Astrocyte (in vitro differentiated cells and primary cell): ENCODE results near the gene SEC24D. TPM values are rescaled to one million over a fixed set of nuclear protein-coding genes. Genes with fewer than 3 reads are reported as not detected.

Experiments
- DNase-seq: peaks from one replicate; pipeline ENCODE4 v3.0.0-alpha.2; 2010; ENCODE audit warnings: low read depth
- FAIRE-seq: peaks from 2 replicates; lab custom pipeline; 2011; peaks lifted over from hg19 to GRCh38; lab: Jason Lieb, UNC
- H2AFZ ChIP-seq: 2 replicates; pipeline ENCODE4 v1.6.0; 2012; ENCODE audit warnings: low read depth, low read length, inconsistent platforms
- H3K27ac ChIP-seq: 2 replicates; pipeline ENCODE4 v1.5.1; 2011; ENCODE audit warnings: low read depth, low read length, inconsistent platforms
- H3K27me3 ChIP-seq: 2 replicates; pipeline ENCODE4 v1.6.0; 2011; ENCODE audit warnings: low read length, inconsistent platforms; ENCODE audit not compliant: insufficient read depth
- H3K36me3 ChIP-seq: 2 replicates; pipeline ENCODE4 v1.5.1; 2011; ENCODE audit warnings: low read length, inconsistent platforms; ENCODE audit not compliant: insufficient read depth
- H3K4me1 ChIP-seq: 2 replicates; pipeline ENCODE4 v1.5.1; 2011; ENCODE audit warnings: low read length, inconsistent platforms; ENCODE audit not compliant: insufficient read depth
- H3K4me2 ChIP-seq: 2 replicates; pipeline ENCODE4 v1.6.0; 2012; ENCODE audit warnings: low read length, inconsistent platforms
- H3K4me3 ChIP-seq: 2 replicates; pipeline ENCODE4 v1.5.1; 2011; ENCODE audit warnings: low read depth, mild to moderate bottlenecking, low read length, inconsistent platforms; ENCODE audit not compliant: insufficient read depth
- H3K79me2 ChIP-seq: 2 replicates; pipeline ENCODE4 v1.6.0; 2012; ENCODE audit warnings: mild to moderate bottlenecking, low read length, inconsistent platforms; ENCODE audit not compliant: insufficient read depth
- H3K9ac ChIP-seq: 2 replicates; pipeline ENCODE4 v1.6.0; 2012; ENCODE audit warnings: mild to moderate bottlenecking, low read length, inconsistent platforms
- H3K9me3 ChIP-seq: 2 replicates; pipeline ENCODE4 v1.5.1; 2012; ENCODE audit warnings: low read depth, mild to moderate bottlenecking, low read length, inconsistent platforms; ENCODE audit not compliant: insufficient read depth
- H4K20me1 ChIP-seq: 2 replicates; pipeline ENCODE4 v1.6.0; 2012; ENCODE audit warnings: low read length, inconsistent platforms; ENCODE audit not compliant: insufficient read depth
- H3K27ac Mint-ChIP-seq: one replicate; pipeline ENCODE4 v1.8.0; 2021; ENCODE audit warnings: mild to moderate bottlenecking, mixed read lengths; ENCODE audit not compliant: unreplicated experiment
- H3K27me3 Mint-ChIP-seq: one replicate; pipeline ENCODE4 v1.8.0; 2021; ENCODE audit warnings: low read depth, mixed read lengths; ENCODE audit not compliant: unreplicated experiment
- H3K36me3 Mint-ChIP-seq: one replicate; pipeline ENCODE4 v1.8.0; 2021; ENCODE audit warnings: low read depth, mixed read lengths; ENCODE audit not compliant: unreplicated experiment
- H3K4me1 Mint-ChIP-seq: one replicate; pipeline ENCODE4 v1.8.0; 2021; ENCODE audit warnings: low read depth, mixed read lengths; ENCODE audit not compliant: unreplicated experiment
- H3K4me3 Mint-ChIP-seq: one replicate; pipeline ENCODE4 v1.8.0; 2021; ENCODE audit warnings: mild to moderate bottlenecking, moderate library complexity, mixed read lengths; ENCODE audit not compliant: unreplicated experiment
- H3K9me3 Mint-ChIP-seq: one replicate; pipeline ENCODE4 v1.8.0; 2021; ENCODE audit warnings: mild to moderate bottlenecking, mixed read lengths; ENCODE audit not compliant: unreplicated experiment
- EZH2 ChIP-seq: IDR thresholded peaks from 2 replicates; pipeline ENCODE4 v1.6.1; 2012; ENCODE audit warnings: mild to moderate bottlenecking, low read length, inconsistent platforms; ENCODE audit not compliant: insufficient read depth
- total RNA-seq: library from RNA; stranded (reverse); gene quantifications from 2 replicates; pipeline ENCODE4 v1.2.1, GENCODE V29; 2021
- TF ChIP-seq, protein P1 (sequence below): IDR thresholded peaks from 2 replicates; pipeline ENCODE4 v1.5.1; 2011; ENCODE audit warnings: low read depth, mild to moderate bottlenecking, inconsistent platforms, low read length, moderate library complexity; ENCODE audit not compliant: insufficient read depth

The SEC24D gene
- total RNA-seq, 1 donor from 2014 or later: 187 TPM

DNA sequence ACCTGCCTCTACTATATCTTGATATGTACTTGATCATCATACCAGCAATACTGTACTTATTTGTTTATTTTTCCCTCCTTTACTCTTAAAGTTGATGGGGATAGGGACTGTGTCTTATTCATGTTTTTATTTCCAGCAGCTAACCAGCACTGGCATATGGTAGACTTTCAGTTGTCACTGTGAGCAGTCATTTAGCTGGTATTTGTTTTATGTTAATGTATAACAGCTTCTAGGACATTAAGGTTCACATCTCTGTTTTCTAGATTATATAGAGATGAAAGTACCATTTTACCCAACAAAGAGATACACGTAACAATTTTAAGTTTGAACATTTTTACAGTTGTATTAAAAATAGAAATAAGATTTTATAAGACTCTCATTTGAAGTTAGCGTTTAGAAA lies 132.8 kb downstream of the SEC24D start:
- no peaks in the 10 kb centered on the region for H3K9me3 Mint-ChIP-seq
- Histone ChIP-seq H2AFZ (no peak overlapping the region), H3K9me3 (no peaks in the 10 kb centered on the region), H3K9ac (no peak overlapping the region), H3K27ac (no peak overlapping the region), H3K4me2 (no peak overlapping the region), H3K79me2 (no peaks in the 10 kb centered on the region), H4K20me1 (no peaks in the 10 kb centered on the region), H3K4me1 (no peaks in the 10 kb centered on the region), H3K4me3 (no peak overlapping the region), H3K36me3 (peaks cover 15% of the 10 kb centered on the region), H3K27me3 (no peaks in the 10 kb centered on the region)
- H3K27me3 Mint-ChIP-seq: no peaks in the 10 kb centered on the region
- FAIRE-seq: no peak
- H3K36me3 Mint-ChIP-seq: peaks cover 15% of the 10 kb centered on the region
- H3K4me3 Mint-ChIP-seq: no peak overlapping the region
- TF ChIP-seq, protein P1, sequence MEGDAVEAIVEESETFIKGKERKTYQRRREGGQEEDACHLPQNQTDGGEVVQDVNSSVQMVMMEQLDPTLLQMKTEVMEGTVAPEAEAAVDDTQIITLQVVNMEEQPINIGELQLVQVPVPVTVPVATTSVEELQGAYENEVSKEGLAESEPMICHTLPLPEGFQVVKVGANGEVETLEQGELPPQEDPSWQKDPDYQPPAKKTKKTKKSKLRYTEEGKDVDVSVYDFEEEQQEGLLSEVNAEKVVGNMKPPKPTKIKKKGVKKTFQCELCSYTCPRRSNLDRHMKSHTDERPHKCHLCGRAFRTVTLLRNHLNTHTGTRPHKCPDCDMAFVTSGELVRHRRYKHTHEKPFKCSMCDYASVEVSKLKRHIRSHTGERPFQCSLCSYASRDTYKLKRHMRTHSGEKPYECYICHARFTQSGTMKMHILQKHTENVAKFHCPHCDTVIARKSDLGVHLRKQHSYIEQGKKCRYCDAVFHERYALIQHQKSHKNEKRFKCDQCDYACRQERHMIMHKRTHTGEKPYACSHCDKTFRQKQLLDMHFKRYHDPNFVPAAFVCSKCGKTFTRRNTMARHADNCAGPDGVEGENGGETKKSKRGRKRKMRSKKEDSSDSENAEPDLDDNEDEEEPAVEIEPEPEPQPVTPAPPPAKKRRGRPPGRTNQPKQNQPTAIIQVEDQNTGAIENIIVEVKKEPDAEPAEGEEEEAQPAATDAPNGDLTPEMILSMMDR: no peak
- TF ChIP-seq EZH2: no peak
- no peaks in the 10 kb centered on the region for H3K4me1 Mint-ChIP-seq
- no peak for DNase-seq
- no peak overlapping the region for H3K27ac Mint-ChIP-seq

DNA sequence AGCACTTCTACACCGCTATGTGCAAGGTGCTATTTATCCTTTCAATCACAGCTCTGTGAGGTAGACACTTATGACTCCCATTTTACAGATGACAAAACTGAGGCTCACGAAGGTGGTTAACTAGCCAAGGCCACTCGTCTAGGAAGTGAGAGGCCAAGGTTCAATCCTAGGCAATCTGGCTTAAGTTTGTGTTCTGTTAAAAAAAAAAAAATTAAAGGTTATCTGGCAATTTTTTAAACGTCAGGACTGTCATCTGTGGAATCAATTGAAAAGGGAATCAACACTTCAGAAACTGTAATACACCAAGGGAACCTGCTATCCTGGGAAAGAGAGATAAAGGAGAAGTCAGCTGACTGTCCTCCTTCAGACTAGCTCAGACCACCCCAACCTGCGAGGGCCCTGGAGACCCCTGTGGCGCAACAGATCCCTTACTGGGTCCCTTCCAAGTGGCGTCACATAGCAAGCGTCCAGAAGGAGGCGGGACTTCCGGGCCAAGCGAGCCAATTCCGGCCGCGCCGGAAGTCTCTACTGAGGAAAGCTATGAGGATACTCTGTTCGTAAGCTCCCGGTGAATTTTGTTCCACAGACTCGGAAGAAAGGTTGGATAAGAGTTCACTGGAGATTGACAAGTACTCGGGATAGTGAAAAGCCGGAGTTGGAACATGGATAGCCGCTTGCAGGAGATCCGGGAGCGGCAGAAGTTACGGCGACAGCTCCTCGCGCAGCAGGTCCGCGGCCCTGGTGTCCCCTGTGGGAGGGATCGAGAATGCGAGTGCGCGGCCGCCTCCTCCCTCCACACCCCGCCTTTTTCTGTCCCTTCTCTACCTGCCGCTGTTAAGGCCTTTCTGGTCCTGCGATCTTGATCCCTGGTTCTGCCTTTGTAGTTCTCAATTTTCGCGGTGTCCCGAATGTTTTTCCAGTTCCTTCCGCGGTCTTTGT lies 150.8 kb downstream of the SEC24D start, which contains the start of gene METTL14:
Gene METTL14, plus strand, starts transcription at position 520 of the 939 bp plus-strand sequence. Its CDS starts 143 bp downstream, at position 663.
- H3K36me3 Mint-ChIP-seq: no peaks in the 10 kb centered on the region
- Histone ChIP-seq H4K20me1 (peaks cover 20% of the 10 kb centered on the region), H3K79me2 (peaks cover 30% of the 10 kb centered on the region), H3K27ac (peak within 1 kb of the TSS; percentile 88), H3K27me3 (no peaks in the 10 kb centered on the region), H2AFZ (peak within 1 kb of the TSS; percentile 95), H3K36me3 (peaks cover 10% of the 10 kb centered on the region), H3K9ac (peak within 1 kb of the TSS; percentile 93), H3K4me3 (peak within 1 kb of the TSS; percentile 94), H3K9me3 (no peaks in the 10 kb centered on the region), H3K4me2 (peak within 1 kb of the TSS; percentile 94), H3K4me1 (peaks cover 10% of the 10 kb centered on the region)
- peaks cover 6% of the 10 kb centered on the region for H3K4me1 Mint-ChIP-seq
- peak within 1 kb of the TSS; percentile 93 for H3K27ac Mint-ChIP-seq
- peak; percentile 64 for FAIRE-seq
- TF ChIP-seq EZH2: no peak
- TF ChIP-seq, protein P1: no peak
- DNase-seq: peak; percentile 77
- no peaks in the 10 kb centered on the region for H3K9me3 Mint-ChIP-seq
- H3K27me3 Mint-ChIP-seq: no peaks in the 10 kb centered on the region
- H3K4me3 Mint-ChIP-seq: peak within 1 kb of the TSS; percentile 98

DNA sequence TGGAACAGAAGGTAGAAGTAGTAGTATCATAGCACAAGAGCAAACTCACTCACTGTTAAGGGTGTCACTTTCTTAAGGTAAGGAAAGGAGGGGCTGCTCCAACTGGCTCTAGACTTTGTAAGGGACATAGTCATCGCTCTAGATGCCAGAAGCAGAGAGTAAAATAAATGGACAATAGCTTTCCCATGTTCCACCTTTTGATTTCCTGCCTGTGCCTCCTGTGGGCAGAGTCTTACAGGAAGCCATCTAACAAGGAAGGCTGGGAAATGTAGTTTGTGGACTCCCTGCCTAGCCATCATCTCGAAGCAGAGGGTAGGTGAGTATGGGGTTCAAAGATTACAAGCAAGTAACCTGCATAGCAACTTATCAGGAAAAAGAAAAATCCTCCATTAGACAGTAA lies 152.4 kb downstream of the SEC24D start:
- Histone ChIP-seq H3K9ac (no peak overlapping the region), H3K27ac (no peak overlapping the region), H3K36me3 (no peaks in the 10 kb centered on the region), H3K79me2 (peaks cover 30% of the 10 kb centered on the region), H2AFZ (peak overlapping the region; percentile 62), H3K9me3 (no peaks in the 10 kb centered on the region), H3K4me3 (no peak overlapping the region), H3K4me2 (peak overlapping the region; percentile 4), H4K20me1 (peaks cover 20% of the 10 kb centered on the region), H3K4me1 (peaks cover 10% of the 10 kb centered on the region), H3K27me3 (no peaks in the 10 kb centered on the region)
- Mint-ChIP-seq H3K4me1 (peaks cover 6% of the 10 kb centered on the region), H3K36me3 (no peaks in the 10 kb centered on the region), H3K9me3 (no peaks in the 10 kb centered on the region), H3K27ac (no peak overlapping the region), H3K4me3 (no peak overlapping the region), H3K27me3 (no peaks in the 10 kb centered on the region)
- DNase-seq (no peak), FAIRE-seq (no peak)
- TF ChIP-seq, protein P1: no peak
- no peak for TF ChIP-seq EZH2
